K562 (cell line): ENCODE results near the gene RACK1. TPM values are rescaled to one million over a fixed set of nuclear protein-coding genes. Genes with fewer than 3 reads are reported as not detected.

ENCODE experiments used
- FIP1L1 ChIP-seq: fragments of 200-400 bp; formaldehyde crosslinking; IDR thresholded peaks from 2 replicates; pipeline ENCODE4 v1.6.1; 2018; ENCODE audit warnings: mild to moderate bottlenecking, low read depth, low read length; ENCODE audit not compliant: poor library complexity, severe bottlenecking
- GTF2E2 ChIP-seq: fragments of 200-800 bp; sonication (Bioruptor generic); IDR thresholded peaks from 2 replicates; pipeline ENCODE4 v1.6.1; 2016; ENCODE audit warnings: missing genetic modification characterization, missing compliant biosample characterization
- PHF8 ChIP-seq: fragments of 200-600 bp; sonication (generic); IDR thresholded peaks from 2 replicates; pipeline ENCODE4 v1.6.1; 2012; ENCODE audit warnings: mixed run types, mild to moderate bottlenecking, inconsistent platforms, low read length, moderate library complexity, borderline replicate concordance
- RBFOX2 ChIP-seq: fragments of 200-400 bp; formaldehyde crosslinking; IDR thresholded peaks from 2 replicates; pipeline ENCODE4 v1.6.1; 2017; ENCODE audit warnings: low read depth, mild to moderate bottlenecking, low read length, moderate library complexity
- REST ChIP-seq, 2 experiments: fragments of 450-650 bp; formaldehyde crosslinking in 1 of 2; IDR thresholded peaks; 2 replicates each; pipeline versions ENCODE4 v1.4.0 to v1.6.1; 2014 to 2020; ENCODE audit warnings: mild to moderate bottlenecking in 2 of 2, borderline replicate concordance in 1 of 2, low read depth in 1 of 2
- SAP30 ChIP-seq: fragments of 200-600 bp; sonication (generic); IDR thresholded peaks from 2 replicates; pipeline ENCODE4 v1.6.1; 2012; ENCODE audit warnings: borderline replicate concordance, low read depth, mild to moderate bottlenecking, moderate library complexity, low read length, control low read depth, inconsistent platforms; ENCODE audit not compliant: insufficient read depth, poor library complexity, severe bottlenecking
- SIX5 ChIP-seq, 2 experiments: IDR thresholded peaks; 2 replicates each; pipeline ENCODE4 v1.6.1; 2011; ENCODE audit warnings: low read length in 2 of 2, borderline replicate concordance in 1 of 2, low read depth in 1 of 2, mild to moderate bottlenecking in 1 of 2, moderate library complexity in 1 of 2; ENCODE audit not compliant: insufficient read depth in 1 of 2
- TRIM28 ChIP-seq: fragments of 450-650 bp; IDR thresholded peaks from 2 replicates; pipeline ENCODE4 v1.6.1; 2017
- ZNF3 ChIP-seq: fragments of 250-450 bp; sonication (Bioruptor Pico); IDR thresholded peaks from 2 replicates; pipeline ENCODE4 v1.5.0; 2021; ENCODE audit warnings: mild to moderate bottlenecking, moderate library complexity
- ZNF583 ChIP-seq: fragments of 250-450 bp; sonication (Bioruptor Pico); IDR thresholded peaks from 2 replicates; pipeline ENCODE4 v1.4.0; 2020
- polyA plus RNA-seq, 8 experiments: library from polyadenylated mRNA; depleted of rRNA in 4 of 8; stranded (reverse) in 5 of 8; unstranded in 3 of 8; fragments of >200 nt; fragmentation: Nextera tagmentation in 2 of 8; fragmentation: Illumina TruSeq in 1 of 8; extraction: Ambion mirVana in 2 of 8; extraction: Trizol in 1 of 8; gene quantifications; 2 replicates each; pipeline versions ENCODE4 v1.2.1 to v1.2.3, GENCODE V29; 2011 to 2014; ENCODE audit warnings: inconsistent platforms in 1 of 8, missing spikeins in 1 of 8
- total RNA-seq, 7 experiments: library from RNA; depleted of rRNA in 6 of 7; stranded (reverse); fragments of >200 nt in 6 of 7; fragmentation: Illumina TruSeq in 2 of 7; extraction: Trizol in 2 of 7; gene quantifications; 2 replicates each; pipeline versions ENCODE4 v1.2.1 to v1.2.3, GENCODE V29; 2011 to 2021; ENCODE audit warnings: low replicate concordance in 1 of 7
- TF ChIP-seq, protein P1 (sequence below): fragments of 250-450 bp; sonication (Bioruptor Pico); IDR thresholded peaks from 2 replicates; pipeline ENCODE4 v1.4.0; 2020; ENCODE audit warnings: mild to moderate bottlenecking
- TF ChIP-seq, protein P2 (sequence below), 2 experiments: IDR thresholded peaks; 2 replicates each; pipeline ENCODE4 v1.6.1; 2011; ENCODE audit warnings: borderline replicate concordance in 1 of 2, control low read depth in 1 of 2, low read depth in 1 of 2, low read length in 1 of 2, mild to moderate bottlenecking in 1 of 2, mixed read lengths in 1 of 2, moderate library complexity in 1 of 2; ENCODE audit not compliant: insufficient read depth in 1 of 2, insufficient read length in 1 of 2, poor library complexity in 1 of 2, severe bottlenecking in 1 of 2; ENCODE audit errors: extremely low read depth in 1 of 2
- TF ChIP-seq, protein P3 (sequence below): sonication (generic); formaldehyde crosslinking; IDR thresholded peaks from 2 replicates; pipeline ENCODE4 v1.8.0; 2022; ENCODE audit warnings: missing genetic modification reagents, mild to moderate bottlenecking, borderline replicate concordance

Gene RACK1
- total and polyA plus RNA-seq, 9 of the 15 experiments (the other 6 are each of a cell fraction or from before 2014, with no cell fraction given) = 2,303 to 5,311 (median 3,833) TPM

DNA sequence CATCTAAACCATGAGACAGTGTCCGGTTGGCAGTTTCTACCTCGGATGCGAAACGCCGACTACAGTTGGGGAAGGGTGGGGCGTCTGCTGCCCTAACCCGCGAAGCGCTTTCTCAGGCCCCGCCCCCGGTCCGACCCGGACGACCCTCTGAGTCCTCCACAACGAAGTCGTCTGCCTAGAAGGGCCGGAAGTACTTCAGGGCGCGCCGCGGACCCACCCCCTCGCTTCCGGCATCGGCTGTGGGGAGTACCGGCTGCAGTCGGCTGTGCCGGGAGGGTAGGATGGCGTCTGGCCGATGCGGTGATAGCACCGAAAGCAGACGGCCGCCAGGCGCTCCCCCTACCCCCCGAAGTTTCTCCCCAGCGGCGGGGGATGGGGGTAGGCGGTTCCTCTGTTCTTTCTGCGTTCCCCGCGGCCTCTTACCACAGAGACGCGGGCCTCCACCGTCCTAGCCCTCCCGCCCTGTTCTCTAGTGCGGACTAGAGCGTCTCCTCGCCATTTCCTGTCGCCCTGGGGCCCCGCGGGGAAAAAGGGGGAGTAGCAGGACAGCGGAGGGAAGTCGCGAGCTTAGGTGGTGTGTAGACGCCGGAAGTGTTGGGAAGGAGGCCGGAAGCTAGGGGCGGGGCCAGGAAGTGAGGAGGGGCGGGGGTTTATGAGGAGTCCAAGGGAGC lies 20.5 kb downstream of the RACK1 start, which contains the start of gene TRIM41 (continued):
- TF ChIP-seq, protein P1, sequence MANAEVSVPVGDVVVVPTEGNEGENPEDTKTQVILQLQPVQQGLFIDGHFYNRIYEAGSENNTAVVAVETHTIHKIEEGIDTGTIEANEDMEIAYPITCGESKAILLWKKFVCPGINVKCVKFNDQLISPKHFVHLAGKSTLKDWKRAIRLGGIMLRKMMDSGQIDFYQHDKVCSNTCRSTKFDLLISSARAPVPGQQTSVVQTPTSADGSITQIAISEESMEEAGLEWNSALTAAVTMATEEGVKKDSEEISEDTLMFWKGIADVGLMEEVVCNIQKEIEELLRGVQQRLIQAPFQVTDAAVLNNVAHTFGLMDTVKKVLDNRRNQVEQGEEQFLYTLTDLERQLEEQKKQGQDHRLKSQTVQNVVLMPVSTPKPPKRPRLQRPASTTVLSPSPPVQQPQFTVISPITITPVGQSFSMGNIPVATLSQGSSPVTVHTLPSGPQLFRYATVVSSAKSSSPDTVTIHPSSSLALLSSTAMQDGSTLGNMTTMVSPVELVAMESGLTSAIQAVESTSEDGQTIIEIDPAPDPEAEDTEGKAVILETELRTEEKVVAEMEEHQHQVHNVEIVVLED (CRISPR knock-in tag) = 0 out of 2 replicates have a peak, but pooled peaks have one; percentile 48
- TF ChIP-seq GTF2E2 (tag) (peak; percentile 87), ZNF3 (CRISPR knock-in tag) (no peak), FIP1L1 (peak; percentile 49), ZNF583 (peak; percentile 75), SAP30 (peak; percentile 66), REST (IDR thresholded peaks at IDR 0.05; ENCODE audit: borderline replicate concordance) (0 out of 2 replicates have a peak, but pooled peaks have one; percentile 4), REST (CRISPR knock-in tag; IDR thresholded peaks at IDR 0.05; ENCODE audit: low read depth) (peak; percentile 68; the same call in 1 of the 2 replicates), PHF8 (peak; percentile 94), RBFOX2 (peak; percentile 94), TRIM28 (0 out of 2 replicates have a peak, but pooled peaks have one; percentile 19), SIX5 (IDR thresholded peaks at IDR 0.05; ENCODE audit: borderline replicate concordance in 1 of 2, insufficient read depth in 1 of 2, low read depth in 1 of 2, low read length in 2 of 2) (peak in 1 of 2 experiments; percentile 33; a peak in 1 of 4 replicates)
- TF ChIP-seq, protein P2, sequence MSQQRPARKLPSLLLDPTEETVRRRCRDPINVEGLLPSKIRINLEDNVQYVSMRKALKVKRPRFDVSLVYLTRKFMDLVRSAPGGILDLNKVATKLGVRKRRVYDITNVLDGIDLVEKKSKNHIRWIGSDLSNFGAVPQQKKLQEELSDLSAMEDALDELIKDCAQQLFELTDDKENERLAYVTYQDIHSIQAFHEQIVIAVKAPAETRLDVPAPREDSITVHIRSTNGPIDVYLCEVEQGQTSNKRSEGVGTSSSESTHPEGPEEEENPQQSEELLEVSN (IDR thresholded peaks at IDR 0.05; ENCODE audit: borderline replicate concordance in 1 of 2, extremely low read depth in 1 of 2, insufficient read depth in 1 of 2, insufficient read length in 1 of 2, low read depth in 1 of 2, low read length in 1 of 2, poor library complexity in 1 of 2, severe bottlenecking in 1 of 2) = peak in 1 of 2 experiments; percentile 29
- TF ChIP-seq, protein P3, sequence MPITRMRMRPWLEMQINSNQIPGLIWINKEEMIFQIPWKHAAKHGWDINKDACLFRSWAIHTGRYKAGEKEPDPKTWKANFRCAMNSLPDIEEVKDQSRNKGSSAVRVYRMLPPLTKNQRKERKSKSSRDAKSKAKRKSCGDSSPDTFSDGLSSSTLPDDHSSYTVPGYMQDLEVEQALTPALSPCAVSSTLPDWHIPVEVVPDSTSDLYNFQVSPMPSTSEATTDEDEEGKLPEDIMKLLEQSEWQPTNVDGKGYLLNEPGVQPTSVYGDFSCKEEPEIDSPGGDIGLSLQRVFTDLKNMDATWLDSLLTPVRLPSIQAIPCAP (CRISPR knock-in tag) = peak; percentile 37; the same call in 1 of the 2 replicates
